ENCODE measurements around the gene IL1RL2.

The IL1RL2 gene

GRCh38 chr2:102193074-102193473 lies 6.3 kb downstream of the IL1RL2 start:
- DNase-seq (ENCODE audit: low read depth in 2 of 3, low spot score in 1 of 3): no peak

- no peak for DNase-seq (ENCODE audit: low read depth in 2 of 3, low spot score in 1 of 3)
These were observed 7.9 kb downstream of the IL1RL2 start for GRCh38 chr2:102194609-102195268.

GRCh38 chr2:102197389-102198137 lies 10.7 kb downstream of the IL1RL2 start:
- DNase-seq (ENCODE audit: low read depth in 2 of 3, low spot score in 1 of 3): no peak

GRCh38 chr2:102200539-102200938 lies 13.7 kb downstream of the IL1RL2 start:
- no peak for DNase-seq (ENCODE audit: low read depth in 2 of 3, low spot score in 1 of 3)

GRCh38 chr2:102204638-102205037 lies 17.8 kb downstream of the IL1RL2 start:
- DNase-seq (ENCODE audit: low read depth in 2 of 3, low spot score in 1 of 3): no peak

- DNase-seq (ENCODE audit: low read depth in 2 of 3, low spot score in 1 of 3): no peak
These were observed 20.0 kb downstream of the IL1RL2 start for GRCh38 chr2:102206666-102207341.

GRCh38 chr2:102208774-102209173 lies 22.0 kb downstream of the IL1RL2 start:
- no peak for DNase-seq (ENCODE audit: low read depth in 2 of 3, low spot score in 1 of 3)

GRCh38 chr2:102209474-102209873 lies 22.7 kb downstream of the IL1RL2 start:
- no peak for DNase-seq (ENCODE audit: low read depth in 2 of 3, low spot score in 1 of 3)

- no peak for DNase-seq (ENCODE audit: low read depth in 2 of 3, low spot score in 1 of 3)
These were observed 30.2 kb downstream of the IL1RL2 start for GRCh38 chr2:102217032-102217431.

GRCh38 chr2:102224824-102225739 lies 38.3 kb downstream of the IL1RL2 start:
- DNase-seq (ENCODE audit: low read depth in 2 of 3, low spot score in 1 of 3): no peak

GRCh38 chr2:102226171-102226570 lies 39.3 kb downstream of the IL1RL2 start:
- DNase-seq (ENCODE audit: low read depth in 2 of 3, low spot score in 1 of 3): no peak

GRCh38 chr2:102226612-102227391 lies 40.0 kb downstream of the IL1RL2 start:
- no peak for DNase-seq (ENCODE audit: low read depth in 2 of 3, low spot score in 1 of 3)

- no peak for DNase-seq (ENCODE audit: low read depth in 2 of 3, low spot score in 1 of 3)
These were observed 42.4 kb downstream of the IL1RL2 start for GRCh38 chr2:102229141-102229769.

- no peak for DNase-seq (ENCODE audit: low read depth in 2 of 3, low spot score in 1 of 3)
These were observed 43.6 kb downstream of the IL1RL2 start for GRCh38 chr2:102230410-102230909.

GRCh38 chr2:102233132-102233884 lies 46.5 kb downstream of the IL1RL2 start:
- DNase-seq (ENCODE audit: low read depth in 2 of 3, low spot score in 1 of 3): no peak

GRCh38 chr2:102235042-102235473 lies 48.2 kb downstream of the IL1RL2 start:
- DNase-seq (ENCODE audit: low read depth in 2 of 3, low spot score in 1 of 3): no peak

GRCh38 chr2:102235491-102235890 lies 48.7 kb downstream of the IL1RL2 start:
- no peak for DNase-seq (ENCODE audit: low read depth in 2 of 3, low spot score in 1 of 3)

- no peak for DNase-seq (ENCODE audit: low read depth in 2 of 3, low spot score in 1 of 3)
These were observed 49.3 kb downstream of the IL1RL2 start for GRCh38 chr2:102236132-102236531.

- no peak for DNase-seq (ENCODE audit: low read depth in 2 of 3, low spot score in 1 of 3)
These were observed 50.4 kb downstream of the IL1RL2 start for GRCh38 chr2:102237176-102237575.
